C4-2B (cell line): Measurements from ENCODE around the gene NPLOC4.

Experiments used
- CTCF ChIP-seq: fragments of 450-650 bp; conservative IDR thresholded peaks from 2 replicates; pipeline ENCODE4 v1.5.1; 2017; ENCODE audit warnings: mild to moderate bottlenecking
- ZFX ChIP-seq: fragments of 450-650 bp; IDR thresholded peaks from 2 replicates; pipeline ENCODE4 v1.6.1; 2017

- TF ChIP-seq CTCF (no peak), ZFX (no peak)
Observed at GRCh38 chr17:81621494-81622130, 15.3 kb downstream of the NPLOC4 start.
